ENCODE measurements around the gene MYL7. TPM values are rescaled to one million over a fixed set of nuclear protein-coding genes. Genes with fewer than 3 reads are reported as not detected.
"Not testable (repeated sequence)": the region's sequence is repeated elsewhere in the genome, so short reads cannot be mapped to it uniquely, and the experiment has no call there.

Gene MYL7
- polyA plus RNA-seq, 4 donors: 0.21 to 13.5 (median 0.36) TPM; not detected in 1

GRCh38 chr7:44175730-44176129 lies 34.6 kb upstream of the MYL7 start:
- H3K36me3 ChIP-seq (ENCODE audit: control insufficient read depth in 3 of 3, insufficient read depth in 2 of 3, low read depth in 1 of 3, low read length in 3 of 3): no peaks in the 10 kb centered on the region
- DNase-seq (no peak), FAIRE-seq (no peak)
- no peak overlapping the region for H3K27ac ChIP-seq (ENCODE audit: low read depth in 1 of 3, low read length in 2 of 3)
- WGBS, 3 donors: 69 to 82% (median 76%) methylated on average over 3 of the region's 3 CpGs
- H3K4me1 ChIP-seq (ENCODE audit: control insufficient read depth in 3 of 3, insufficient read depth in 2 of 3, low read depth in 1 of 3, low read length in 2 of 3): no peaks in the 10 kb centered on the region
- H3K9me3 ChIP-seq (ENCODE audit: control insufficient read depth in 2 of 2, insufficient read depth in 1 of 2, low read depth in 1 of 2, low read length in 1 of 2): no peaks in the 10 kb centered on the region
- no peak overlapping the region for H3K4me3 ChIP-seq (ENCODE audit: low read depth in 1 of 3, low read length in 3 of 3)
- H3K27me3 ChIP-seq (ENCODE audit: control insufficient read depth in 3 of 3, insufficient read depth in 3 of 3, low read length in 3 of 3): peaks cover 0 to 10% (median 2%) of the 10 kb centered on the region in 3 donors

GRCh38 chr7:44174694-44174948 lies 33.5 kb upstream of the MYL7 start:
- H3K4me1 ChIP-seq (ENCODE audit: control insufficient read depth in 3 of 3, insufficient read depth in 2 of 3, low read depth in 1 of 3, low read length in 2 of 3); H3K9me3 ChIP-seq (ENCODE audit: control insufficient read depth in 2 of 2, insufficient read depth in 1 of 2, low read depth in 1 of 2, low read length in 1 of 2); H3K36me3 ChIP-seq (ENCODE audit: control insufficient read depth in 3 of 3, insufficient read depth in 2 of 3, low read depth in 1 of 3, low read length in 3 of 3); H3K27ac ChIP-seq (ENCODE audit: low read depth in 1 of 3, low read length in 2 of 3); FAIRE-seq; H3K4me3 ChIP-seq (ENCODE audit: low read depth in 1 of 3, low read length in 3 of 3); DNase-seq: not testable (repeated sequence)
- H3K27me3 ChIP-seq (ENCODE audit: control insufficient read depth in 3 of 3, insufficient read depth in 3 of 3, low read length in 3 of 3): peaks cover 0 to 10% (median 2%) of the 10 kb centered on the region in 3 donors
- WGBS, 3 donors: 61 to 74% (median 67%) methylated on average over 1 of the region's 1 CpG

GRCh38 chr7:44173911-44174693 lies 33.0 kb upstream of the MYL7 start:
- no peak overlapping the region for H3K4me3 ChIP-seq (ENCODE audit: low read depth in 1 of 3, low read length in 3 of 3)
- H3K27me3 ChIP-seq (ENCODE audit: control insufficient read depth in 3 of 3, insufficient read depth in 3 of 3, low read length in 3 of 3): peaks cover 0 to 10% (median 2%) of the 10 kb centered on the region in 3 donors
- H3K27ac ChIP-seq (ENCODE audit: low read depth in 1 of 3, low read length in 2 of 3): no peak overlapping the region
- FAIRE-seq (no peak), DNase-seq (no peak)
- no peaks in the 10 kb centered on the region for H3K36me3 ChIP-seq (ENCODE audit: control insufficient read depth in 3 of 3, insufficient read depth in 2 of 3, low read depth in 1 of 3, low read length in 3 of 3)
- H3K9me3 ChIP-seq (ENCODE audit: control insufficient read depth in 2 of 2, insufficient read depth in 1 of 2, low read depth in 1 of 2, low read length in 1 of 2): no peaks in the 10 kb centered on the region
- no peaks in the 10 kb centered on the region for H3K4me1 ChIP-seq (ENCODE audit: control insufficient read depth in 3 of 3, insufficient read depth in 2 of 3, low read depth in 1 of 3, low read length in 2 of 3)
- WGBS, 3 donors: 46 to 53% (median 51%) methylated on average over 3 of the region's 3 CpGs

GRCh38 chr7:44172803-44173424 lies 31.8 kb upstream of the MYL7 start:
- H3K27me3 ChIP-seq (ENCODE audit: control insufficient read depth in 3 of 3, insufficient read depth in 3 of 3, low read length in 3 of 3): peaks cover 0 to 10% (median 2%) of the 10 kb centered on the region in 3 donors
- H3K36me3 ChIP-seq (ENCODE audit: control insufficient read depth in 3 of 3, insufficient read depth in 2 of 3, low read depth in 1 of 3, low read length in 3 of 3): no peaks in the 10 kb centered on the region
- FAIRE-seq (no peak), DNase-seq (no peak)
- no peaks in the 10 kb centered on the region for H3K4me1 ChIP-seq (ENCODE audit: control insufficient read depth in 3 of 3, insufficient read depth in 2 of 3, low read depth in 1 of 3, low read length in 2 of 3)
- WGBS, 3 donors: 88 to 91% (median 90%) methylated on average over 6 of the region's 6 CpGs
- H3K27ac ChIP-seq (ENCODE audit: low read depth in 1 of 3, low read length in 2 of 3): no peak overlapping the region
- no peak overlapping the region for H3K4me3 ChIP-seq (ENCODE audit: low read depth in 1 of 3, low read length in 3 of 3)
- H3K9me3 ChIP-seq (ENCODE audit: control insufficient read depth in 2 of 2, insufficient read depth in 1 of 2, low read depth in 1 of 2, low read length in 1 of 2): no peaks in the 10 kb centered on the region

- Histone ChIP-seq H3K36me3 (ENCODE audit: control insufficient read depth in 3 of 3, insufficient read depth in 2 of 3, low read depth in 1 of 3, low read length in 3 of 3) (no peaks in the 10 kb centered on the region), H3K4me1 (ENCODE audit: control insufficient read depth in 3 of 3, insufficient read depth in 2 of 3, low read depth in 1 of 3, low read length in 2 of 3) (no peaks in the 10 kb centered on the region), H3K27me3 (ENCODE audit: control insufficient read depth in 3 of 3, insufficient read depth in 3 of 3, low read length in 3 of 3) (peaks cover 0 to 10% (median 0%) of the 10 kb centered on the region in 3 donors), H3K9me3 (ENCODE audit: control insufficient read depth in 2 of 2, insufficient read depth in 1 of 2, low read depth in 1 of 2, low read length in 1 of 2) (no peaks in the 10 kb centered on the region), H3K4me3 (ENCODE audit: low read depth in 1 of 3, low read length in 3 of 3) (no peak overlapping the region), H3K27ac (ENCODE audit: low read depth in 1 of 3, low read length in 2 of 3) (no peak overlapping the region)
- DNase-seq: no peak
- no peak for FAIRE-seq
These were observed 31.2 kb upstream of the MYL7 start for GRCh38 chr7:44172352-44172751.

- not testable (repeated sequence) for H3K4me3 ChIP-seq (ENCODE audit: low read depth in 1 of 3, low read length in 3 of 3); H3K9me3 ChIP-seq (ENCODE audit: control insufficient read depth in 2 of 2, insufficient read depth in 1 of 2, low read depth in 1 of 2, low read length in 1 of 2); H3K4me1 ChIP-seq (ENCODE audit: control insufficient read depth in 3 of 3, insufficient read depth in 2 of 3, low read depth in 1 of 3, low read length in 2 of 3); H3K27ac ChIP-seq (ENCODE audit: low read depth in 1 of 3, low read length in 2 of 3); H3K36me3 ChIP-seq (ENCODE audit: control insufficient read depth in 3 of 3, insufficient read depth in 2 of 3, low read depth in 1 of 3, low read length in 3 of 3); DNase-seq; FAIRE-seq
- 89 to 94% (median 92%) methylated on average over 9 of the region's 9 CpGs for WGBS, 3 donors
- peaks cover 0 to 10% (median 0%) of the 10 kb centered on the region in 3 donors for H3K27me3 ChIP-seq (ENCODE audit: control insufficient read depth in 3 of 3, insufficient read depth in 3 of 3, low read length in 3 of 3)
These were observed 30.8 kb upstream of the MYL7 start for GRCh38 chr7:44171901-44172300.

- no peak for FAIRE-seq
- H3K4me1 ChIP-seq (ENCODE audit: control insufficient read depth in 3 of 3, insufficient read depth in 2 of 3, low read depth in 1 of 3, low read length in 2 of 3): no peaks in the 10 kb centered on the region
- no peak overlapping the region for H3K4me3 ChIP-seq (ENCODE audit: low read depth in 1 of 3, low read length in 3 of 3)
- H3K27me3 ChIP-seq (ENCODE audit: control insufficient read depth in 3 of 3, insufficient read depth in 3 of 3, low read length in 3 of 3): peaks cover 0 to 3% (median 0%) of the 10 kb centered on the region in 3 donors
- no peaks in the 10 kb centered on the region for H3K9me3 ChIP-seq (ENCODE audit: control insufficient read depth in 2 of 2, insufficient read depth in 1 of 2, low read depth in 1 of 2, low read length in 1 of 2)
- DNase-seq: no peak
- no peak overlapping the region for H3K27ac ChIP-seq (ENCODE audit: low read depth in 1 of 3, low read length in 2 of 3)
- no peaks in the 10 kb centered on the region for H3K36me3 ChIP-seq (ENCODE audit: control insufficient read depth in 3 of 3, insufficient read depth in 2 of 3, low read depth in 1 of 3, low read length in 3 of 3)
These were observed 26.8 kb upstream of the MYL7 start for GRCh38 chr7:44167920-44168319.

GRCh38 chr7:44163591-44163990 lies 22.5 kb upstream of the MYL7 start:
- Histone ChIP-seq H3K9me3 (ENCODE audit: control insufficient read depth in 2 of 2, insufficient read depth in 1 of 2, low read depth in 1 of 2, low read length in 1 of 2) (no peaks in the 10 kb centered on the region), H3K4me1 (ENCODE audit: control insufficient read depth in 3 of 3, insufficient read depth in 2 of 3, low read depth in 1 of 3, low read length in 2 of 3) (no peaks in the 10 kb centered on the region), H3K4me3 (ENCODE audit: low read depth in 1 of 3, low read length in 3 of 3) (no peak overlapping the region), H3K36me3 (ENCODE audit: control insufficient read depth in 3 of 3, insufficient read depth in 2 of 3, low read depth in 1 of 3, low read length in 3 of 3) (no peaks in the 10 kb centered on the region), H3K27ac (ENCODE audit: low read depth in 1 of 3, low read length in 2 of 3) (no peak overlapping the region), H3K27me3 (ENCODE audit: control insufficient read depth in 3 of 3, insufficient read depth in 3 of 3, low read length in 3 of 3) (peaks cover 0 to 3% (median 0%) of the 10 kb centered on the region in 3 donors)
- WGBS, 3 donors: 50 to 63% (median 55%) methylated on average over 1 of the region's 1 CpG
- FAIRE-seq (no peak), DNase-seq (no peak)
